AG08395 (cell line): ENCODE measurements around the gene GLDN.
"Not testable (repeated sequence)": the region's sequence is repeated elsewhere in the genome, so short reads cannot be mapped to it uniquely, and the experiment has no call there.

ENCODE experiments used
- DNase-seq: peaks from one replicate; pipeline ENCODE4 v3.0.0; 2012; ENCODE audit warnings: mixed read lengths, low spot score

Gene GLDN

GRCh38 chr15:51446029-51446744 lies 104.7 kb downstream of the GLDN start:
- not testable (repeated sequence) for DNase-seq

DNA sequence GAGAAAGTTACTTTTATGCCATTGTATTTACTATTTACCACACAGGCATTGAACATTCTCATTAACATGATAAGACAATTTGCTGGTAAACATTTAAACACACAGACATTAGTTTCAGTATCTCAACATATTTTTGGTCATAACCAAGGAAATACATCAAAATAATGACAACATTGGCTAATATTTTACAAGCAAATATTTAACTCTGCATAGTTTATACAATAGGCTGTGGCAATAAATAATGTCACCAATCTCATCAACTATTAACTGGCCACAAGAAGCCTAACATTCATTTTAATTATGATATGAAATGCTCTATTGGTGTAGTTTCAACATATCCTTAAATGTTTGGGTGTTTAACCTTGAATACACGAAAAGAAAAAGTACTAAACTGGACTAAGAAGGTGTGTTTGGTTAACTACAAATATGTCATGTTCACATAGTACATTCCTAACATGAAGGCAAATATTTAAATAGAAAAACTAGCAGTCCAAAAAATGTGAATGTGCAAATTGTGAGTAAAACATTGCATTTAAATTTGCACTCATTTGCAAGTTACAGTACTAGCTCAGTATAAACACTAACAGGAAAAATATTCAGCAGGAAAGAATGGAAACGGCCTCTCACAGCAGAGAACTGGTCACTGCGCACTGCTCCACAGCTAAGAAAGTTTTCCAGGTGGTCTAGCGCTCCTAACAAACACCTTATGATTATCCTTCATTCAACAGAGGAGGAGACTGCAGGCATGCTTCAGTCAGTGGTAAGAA lies 106.6 kb downstream of the GLDN start:
- DNase-seq, result no peak

- DNase-seq, result no peak
These were observed 107.4 kb downstream of the GLDN start for GRCh38 chr15:51448622-51449399.

DNA sequence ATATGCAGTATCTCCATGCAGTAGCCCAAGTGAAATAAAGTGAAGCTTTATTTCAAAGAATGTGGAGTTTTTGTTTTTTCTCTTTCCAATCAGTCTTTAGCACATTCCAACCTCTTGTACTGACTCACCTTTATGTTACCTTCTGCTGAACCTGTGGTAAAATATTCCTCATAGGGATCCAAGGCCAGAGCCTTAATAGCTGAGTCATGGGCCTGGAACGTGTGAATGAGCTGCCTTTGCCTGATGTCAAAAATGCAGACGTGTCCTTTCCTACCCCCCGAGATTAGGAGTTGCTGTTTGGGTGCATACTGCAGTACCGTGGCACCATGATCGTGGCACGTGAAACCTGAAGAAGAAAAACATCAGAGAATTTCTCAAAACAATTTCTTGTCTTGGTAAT lies 108.5 kb downstream of the GLDN start:
- no peak for DNase-seq
